RWPE1 (cell line): ENCODE data around the gene ASMTL.

Experiments
- CTCF ChIA-PET: fragments of 350-600 bp; sonication (Branson Sonifier 250); formaldehyde crosslinking; extraction: SDS; loops from one replicate; lab custom pipeline; 2021; lab: Yijun Ruan, JAX
- POLR2A ChIA-PET: fragments of 400-600 bp; formaldehyde crosslinking; extraction: SDS; loops from one replicate; lab custom pipeline; 2020; ENCODE audit warnings: antibody characterized with exemption; ENCODE audit not compliant: low non-redundant PET; lab: Yijun Ruan, JAX
- DNase-seq: peaks from one replicate; pipeline ENCODE4 v3.0.0; 2012; ENCODE audit warnings: low spot score
- H3K27ac ChIP-seq: fragments of 450-650 bp; 2 replicates; pipeline ENCODE4 v1.5.1; 2017
- CTCF ChIP-seq: fragments of 450-650 bp; conservative IDR thresholded peaks from 2 replicates; pipeline ENCODE4 v1.5.1; 2017; ENCODE audit warnings: low read depth, mild to moderate bottlenecking

The ASMTL gene

GRCh38 chrX:1465286-1466231 lies 12.8 kb upstream of the ASMTL start:
- ChIA-PET POLR2A (no interaction called here), CTCF (no interaction called here)
- no peak for TF ChIP-seq CTCF
- H3K27ac ChIP-seq = no peak overlapping the region
- DNase-seq = no peak

- ChIA-PET POLR2A (no interaction called here), CTCF (no interaction called here)
- no peak overlapping the region for H3K27ac ChIP-seq
- TF ChIP-seq CTCF = no peak
- no peak for DNase-seq
These were observed 12.2 kb upstream of the ASMTL start for GRCh38 chrX:1464971-1465285.

- no peak overlapping the region for H3K27ac ChIP-seq
- ChIA-PET POLR2A (no interaction called here), CTCF (no interaction called here)
- TF ChIP-seq CTCF = no peak
- DNase-seq = no peak
These were observed 11.6 kb upstream of the ASMTL start for GRCh38 chrX:1464041-1464970.

GRCh38 chrX:1463581-1463980 lies 10.9 kb upstream of the ASMTL start:
- ChIA-PET POLR2A (no interaction called here), CTCF (no interaction called here)
- no peak for TF ChIP-seq CTCF
- no peak overlapping the region for H3K27ac ChIP-seq
- no peak for DNase-seq

GRCh38 chrX:1462596-1463251 lies 10.0 kb upstream of the ASMTL start:
- no peak overlapping the region for H3K27ac ChIP-seq
- DNase-seq = no peak
- ChIA-PET CTCF (no interaction called here), POLR2A (no interaction called here)
- no peak for TF ChIP-seq CTCF

GRCh38 chrX:1462110-1462509 lies 9.4 kb upstream of the ASMTL start:
- POLR2A ChIA-PET = no interaction called here
- H3K27ac ChIP-seq = no peak overlapping the region
- CTCF ChIA-PET = no interaction called here
- no peak for TF ChIP-seq CTCF
- no peak for DNase-seq
